Ascending aorta (tissue), 2 donors: Measurements from ENCODE around the gene POP5. TPM values are rescaled to one million over a fixed set of nuclear protein-coding genes. Genes with fewer than 3 reads are reported as not detected.

Experiments
- DNase-seq, 2 donors: peaks; one replicate each; pipeline ENCODE4 v3.0.0-alpha.2; 2019; ENCODE audit warnings: low spot score in 2 of 2
- H3K27ac ChIP-seq, 2 donors: fragments of 200-600 bp; sonication (generic); one replicate each; pipeline ENCODE4 v1.5.1; 2016 to 2017; ENCODE audit warnings: mild to moderate bottlenecking in 1 of 2
- H3K27me3 ChIP-seq: fragments of 200-600 bp; sonication (generic); one replicate; pipeline ENCODE4 v1.5.1; 2017
- H3K36me3 ChIP-seq, 2 donors: fragments of 200-600 bp; sonication (generic); one replicate each; pipeline ENCODE4 v1.5.1; 2016
- H3K4me1 ChIP-seq, 2 donors: fragments of 200-600 bp; sonication (generic); one replicate each; pipeline ENCODE4 v1.5.1; 2016 to 2017; ENCODE audit warnings: mild to moderate bottlenecking in 1 of 2
- H3K4me3 ChIP-seq, 2 donors: fragments of 200-600 bp; sonication (generic); one replicate each; pipeline ENCODE4 v1.5.1; 2016 to 2017; ENCODE audit warnings: mild to moderate bottlenecking in 1 of 2
- H3K9me3 ChIP-seq, 2 donors: fragments of 200-600 bp; sonication (generic); one replicate each; pipeline ENCODE4 v1.5.1; 2016
- CTCF ChIP-seq, 3 experiments: fragments of 200-600 bp in 2 of 3; fragments of 450-650 bp in 1 of 3; sonication (generic) in 2 of 3; IDR thresholded peaks; one replicate each; pipeline ENCODE4 v1.5.1; 2016 to 2019; ENCODE audit warnings: antibody characterized with exemption in 3 of 3, mild to moderate bottlenecking in 1 of 3, moderate library complexity in 1 of 3
- intact Hi-C: fragments of 100-400 bp; cut with DNase I; formaldehyde crosslinking; loops from one replicate; pipeline ENCODE4 v1.15.1; 2023
- total RNA-seq: library from RNA; depleted of rRNA; stranded (reverse); fragments of >200 nt; gene quantifications from one replicate; pipeline ENCODE4 v1.1.0, GENCODE V29; 2016

POP5 gene
- total RNA-seq, 1 donor from 2014 or later = 3.0 TPM

GRCh38 chr12:120599672-120600552 lies 18.7 kb upstream of the POP5 start:
- DNase-seq = no peak
- no peak for TF ChIP-seq CTCF (IDR thresholded peaks at IDR 0.05)
- no peak overlapping the region for H3K4me3 ChIP-seq
- H3K27me3 ChIP-seq = no peaks in the 10 kb centered on the region
- no peaks in the 10 kb centered on the region for H3K4me1 ChIP-seq
- H3K27ac ChIP-seq = no peak overlapping the region
- H3K9me3 ChIP-seq = no peaks in the 10 kb centered on the region
- H3K36me3 ChIP-seq = no peaks in the 10 kb centered on the region
- intact Hi-C loops = no loop called here

- DNase-seq = no peak
- TF ChIP-seq CTCF (IDR thresholded peaks at IDR 0.05) = no peak
- no peak overlapping the region for H3K4me3 ChIP-seq
- no peak overlapping the region for H3K27ac ChIP-seq
- H3K36me3 ChIP-seq = no peaks in the 10 kb centered on the region
- H3K4me1 ChIP-seq = no peaks in the 10 kb centered on the region
- H3K9me3 ChIP-seq = no peaks in the 10 kb centered on the region
- intact Hi-C loops = no loop called here
- H3K27me3 ChIP-seq = no peaks in the 10 kb centered on the region
Measured at GRCh38 chr12:120598674-120599463, 17.7 kb upstream of the POP5 start.

- TF ChIP-seq CTCF (IDR thresholded peaks at IDR 0.05) = no peak
- no peaks in the 10 kb centered on the region for H3K27me3 ChIP-seq
- H3K4me3 ChIP-seq = no peak overlapping the region
- no peaks in the 10 kb centered on the region for H3K9me3 ChIP-seq
- no peak for DNase-seq
- intact Hi-C loops = no loop called here
- H3K36me3 ChIP-seq = no peaks in the 10 kb centered on the region
- no peak overlapping the region for H3K27ac ChIP-seq
- H3K4me1 ChIP-seq = no peaks in the 10 kb centered on the region
Measured at GRCh38 chr12:120597861-120598260, 16.7 kb upstream of the POP5 start.

GRCh38 chr12:120596901-120597300 lies 15.7 kb upstream of the POP5 start:
- no peaks in the 10 kb centered on the region for H3K36me3 ChIP-seq
- no peaks in the 10 kb centered on the region for H3K4me1 ChIP-seq
- no peak for TF ChIP-seq CTCF (IDR thresholded peaks at IDR 0.05)
- no peaks in the 10 kb centered on the region for H3K27me3 ChIP-seq
- no peaks in the 10 kb centered on the region for H3K9me3 ChIP-seq
- intact Hi-C loops = no loop called here
- DNase-seq = no peak
- no peak overlapping the region for H3K27ac ChIP-seq
- no peak overlapping the region for H3K4me3 ChIP-seq

GRCh38 chr12:120592121-120593049 lies 11.2 kb upstream of the POP5 start:
- Histone ChIP-seq H3K27ac (no peak overlapping the region), H3K4me1 (no peaks in the 10 kb centered on the region), H3K9me3 (no peaks in the 10 kb centered on the region), H3K36me3 (no peaks in the 10 kb centered on the region), H3K4me3 (no peak overlapping the region), H3K27me3 (no peaks in the 10 kb centered on the region)
- no peak for DNase-seq
- no peak for TF ChIP-seq CTCF (IDR thresholded peaks at IDR 0.05)
- intact Hi-C loops = no loop called here
